ENCODE data around the gene UFD1. TPM values are rescaled to one million over a fixed set of nuclear protein-coding genes. Genes with fewer than 3 reads are reported as not detected.

UFD1 gene
- total and polyA plus RNA-seq, 9 of the 15 experiments (the other 6 are each of a cell fraction or from before 2014, with no cell fraction given): 238 to 645 (median 363) TPM

DNA sequence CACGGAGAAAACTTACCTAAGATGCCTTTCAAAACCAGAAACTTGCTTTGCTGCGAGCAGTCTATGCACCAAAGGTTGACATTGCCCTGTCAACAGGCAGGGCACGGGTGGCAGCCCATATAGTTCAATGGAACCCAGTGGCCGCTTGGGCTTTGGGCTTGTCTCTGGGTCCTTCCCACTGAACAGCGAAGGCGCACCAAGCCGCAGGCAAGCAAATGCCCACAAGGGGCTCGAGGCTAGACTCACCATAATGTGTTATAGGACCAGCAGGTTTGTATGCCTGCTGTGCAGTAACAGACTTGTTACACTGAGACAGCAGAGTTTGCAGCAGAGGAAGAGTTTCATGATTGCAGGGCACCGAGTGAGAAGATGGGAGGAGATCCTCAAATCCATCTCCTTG, 24.9 kb upstream of the UFD1 start (continued):
- TF ChIP-seq, protein P1, sequence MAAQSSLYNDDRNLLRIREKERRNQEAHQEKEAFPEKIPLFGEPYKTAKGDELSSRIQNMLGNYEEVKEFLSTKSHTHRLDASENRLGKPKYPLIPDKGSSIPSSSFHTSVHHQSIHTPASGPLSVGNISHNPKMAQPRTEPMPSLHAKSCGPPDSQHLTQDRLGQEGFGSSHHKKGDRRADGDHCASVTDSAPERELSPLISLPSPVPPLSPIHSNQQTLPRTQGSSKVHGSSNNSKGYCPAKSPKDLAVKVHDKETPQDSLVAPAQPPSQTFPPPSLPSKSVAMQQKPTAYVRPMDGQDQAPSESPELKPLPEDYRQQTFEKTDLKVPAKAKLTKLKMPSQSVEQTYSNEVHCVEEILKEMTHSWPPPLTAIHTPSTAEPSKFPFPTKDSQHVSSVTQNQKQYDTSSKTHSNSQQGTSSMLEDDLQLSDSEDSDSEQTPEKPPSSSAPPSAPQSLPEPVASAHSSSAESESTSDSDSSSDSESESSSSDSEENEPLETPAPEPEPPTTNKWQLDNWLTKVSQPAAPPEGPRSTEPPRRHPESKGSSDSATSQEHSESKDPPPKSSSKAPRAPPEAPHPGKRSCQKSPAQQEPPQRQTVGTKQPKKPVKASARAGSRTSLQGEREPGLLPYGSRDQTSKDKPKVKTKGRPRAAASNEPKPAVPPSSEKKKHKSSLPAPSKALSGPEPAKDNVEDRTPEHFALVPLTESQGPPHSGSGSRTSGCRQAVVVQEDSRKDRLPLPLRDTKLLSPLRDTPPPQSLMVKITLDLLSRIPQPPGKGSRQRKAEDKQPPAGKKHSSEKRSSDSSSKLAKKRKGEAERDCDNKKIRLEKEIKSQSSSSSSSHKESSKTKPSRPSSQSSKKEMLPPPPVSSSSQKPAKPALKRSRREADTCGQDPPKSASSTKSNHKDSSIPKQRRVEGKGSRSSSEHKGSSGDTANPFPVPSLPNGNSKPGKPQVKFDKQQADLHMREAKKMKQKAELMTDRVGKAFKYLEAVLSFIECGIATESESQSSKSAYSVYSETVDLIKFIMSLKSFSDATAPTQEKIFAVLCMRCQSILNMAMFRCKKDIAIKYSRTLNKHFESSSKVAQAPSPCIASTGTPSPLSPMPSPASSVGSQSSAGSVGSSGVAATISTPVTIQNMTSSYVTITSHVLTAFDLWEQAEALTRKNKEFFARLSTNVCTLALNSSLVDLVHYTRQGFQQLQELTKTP (IDR thresholded peaks at IDR 0.05; ENCODE audit: low read depth in 1 of 2, partially characterized antibody in 2 of 2): no peak
- TF ChIP-seq ZNF586 (CRISPR knock-in tag; conservative IDR thresholded peaks at IDR 0.05): no peak
- TF ChIP-seq, protein P2, sequence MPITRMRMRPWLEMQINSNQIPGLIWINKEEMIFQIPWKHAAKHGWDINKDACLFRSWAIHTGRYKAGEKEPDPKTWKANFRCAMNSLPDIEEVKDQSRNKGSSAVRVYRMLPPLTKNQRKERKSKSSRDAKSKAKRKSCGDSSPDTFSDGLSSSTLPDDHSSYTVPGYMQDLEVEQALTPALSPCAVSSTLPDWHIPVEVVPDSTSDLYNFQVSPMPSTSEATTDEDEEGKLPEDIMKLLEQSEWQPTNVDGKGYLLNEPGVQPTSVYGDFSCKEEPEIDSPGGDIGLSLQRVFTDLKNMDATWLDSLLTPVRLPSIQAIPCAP (CRISPR knock-in tag; IDR thresholded peaks at IDR 0.05; ENCODE audit: borderline replicate concordance): no peak
- TF ChIP-seq TCFL5 (CRISPR knock-in tag; conservative IDR thresholded peaks at IDR 0.05): no peak
- 0 out of 2 replicates have a peak, but pooled peaks have one; percentile 42 for TF ChIP-seq E2F3 (CRISPR knock-in tag; IDR thresholded peaks at IDR 0.05)
- 0 out of 2 replicates have a peak, but pooled peaks have one; percentile 2 for TF ChIP-seq PHF8 (IDR thresholded peaks at IDR 0.05; ENCODE audit: borderline replicate concordance, low read length)
- no peak for TF ChIP-seq ZNF561 (CRISPR knock-in tag; conservative IDR thresholded peaks at IDR 0.05)
- TF ChIP-seq, protein P3, sequence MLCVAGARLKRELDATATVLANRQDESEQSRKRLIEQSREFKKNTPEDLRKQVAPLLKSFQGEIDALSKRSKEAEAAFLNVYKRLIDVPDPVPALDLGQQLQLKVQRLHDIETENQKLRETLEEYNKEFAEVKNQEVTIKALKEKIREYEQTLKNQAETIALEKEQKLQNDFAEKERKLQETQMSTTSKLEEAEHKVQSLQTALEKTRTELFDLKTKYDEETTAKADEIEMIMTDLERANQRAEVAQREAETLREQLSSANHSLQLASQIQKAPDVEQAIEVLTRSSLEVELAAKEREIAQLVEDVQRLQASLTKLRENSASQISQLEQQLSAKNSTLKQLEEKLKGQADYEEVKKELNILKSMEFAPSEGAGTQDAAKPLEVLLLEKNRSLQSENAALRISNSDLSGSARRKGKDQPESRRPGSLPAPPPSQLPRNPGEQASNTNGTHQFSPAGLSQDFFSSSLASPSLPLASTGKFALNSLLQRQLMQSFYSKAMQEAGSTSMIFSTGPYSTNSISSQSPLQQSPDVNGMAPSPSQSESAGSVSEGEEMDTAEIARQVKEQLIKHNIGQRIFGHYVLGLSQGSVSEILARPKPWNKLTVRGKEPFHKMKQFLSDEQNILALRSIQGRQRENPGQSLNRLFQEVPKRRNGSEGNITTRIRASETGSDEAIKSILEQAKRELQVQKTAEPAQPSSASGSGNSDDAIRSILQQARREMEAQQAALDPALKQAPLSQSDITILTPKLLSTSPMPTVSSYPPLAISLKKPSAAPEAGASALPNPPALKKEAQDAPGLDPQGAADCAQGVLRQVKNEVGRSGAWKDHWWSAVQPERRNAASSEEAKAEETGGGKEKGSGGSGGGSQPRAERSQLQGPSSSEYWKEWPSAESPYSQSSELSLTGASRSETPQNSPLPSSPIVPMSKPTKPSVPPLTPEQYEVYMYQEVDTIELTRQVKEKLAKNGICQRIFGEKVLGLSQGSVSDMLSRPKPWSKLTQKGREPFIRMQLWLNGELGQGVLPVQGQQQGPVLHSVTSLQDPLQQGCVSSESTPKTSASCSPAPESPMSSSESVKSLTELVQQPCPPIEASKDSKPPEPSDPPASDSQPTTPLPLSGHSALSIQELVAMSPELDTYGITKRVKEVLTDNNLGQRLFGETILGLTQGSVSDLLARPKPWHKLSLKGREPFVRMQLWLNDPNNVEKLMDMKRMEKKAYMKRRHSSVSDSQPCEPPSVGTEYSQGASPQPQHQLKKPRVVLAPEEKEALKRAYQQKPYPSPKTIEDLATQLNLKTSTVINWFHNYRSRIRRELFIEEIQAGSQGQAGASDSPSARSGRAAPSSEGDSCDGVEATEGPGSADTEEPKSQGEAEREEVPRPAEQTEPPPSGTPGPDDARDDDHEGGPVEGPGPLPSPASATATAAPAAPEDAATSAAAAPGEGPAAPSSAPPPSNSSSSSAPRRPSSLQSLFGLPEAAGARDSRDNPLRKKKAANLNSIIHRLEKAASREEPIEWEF (CRISPR knock-in tag; IDR thresholded peaks at IDR 0.05): no peak
- 0 out of 2 replicates have a peak, but pooled peaks have one; percentile 12 for TF ChIP-seq GABPB1 (CRISPR knock-in tag; IDR thresholded peaks at IDR 0.05)
- TF ChIP-seq, protein P4, sequence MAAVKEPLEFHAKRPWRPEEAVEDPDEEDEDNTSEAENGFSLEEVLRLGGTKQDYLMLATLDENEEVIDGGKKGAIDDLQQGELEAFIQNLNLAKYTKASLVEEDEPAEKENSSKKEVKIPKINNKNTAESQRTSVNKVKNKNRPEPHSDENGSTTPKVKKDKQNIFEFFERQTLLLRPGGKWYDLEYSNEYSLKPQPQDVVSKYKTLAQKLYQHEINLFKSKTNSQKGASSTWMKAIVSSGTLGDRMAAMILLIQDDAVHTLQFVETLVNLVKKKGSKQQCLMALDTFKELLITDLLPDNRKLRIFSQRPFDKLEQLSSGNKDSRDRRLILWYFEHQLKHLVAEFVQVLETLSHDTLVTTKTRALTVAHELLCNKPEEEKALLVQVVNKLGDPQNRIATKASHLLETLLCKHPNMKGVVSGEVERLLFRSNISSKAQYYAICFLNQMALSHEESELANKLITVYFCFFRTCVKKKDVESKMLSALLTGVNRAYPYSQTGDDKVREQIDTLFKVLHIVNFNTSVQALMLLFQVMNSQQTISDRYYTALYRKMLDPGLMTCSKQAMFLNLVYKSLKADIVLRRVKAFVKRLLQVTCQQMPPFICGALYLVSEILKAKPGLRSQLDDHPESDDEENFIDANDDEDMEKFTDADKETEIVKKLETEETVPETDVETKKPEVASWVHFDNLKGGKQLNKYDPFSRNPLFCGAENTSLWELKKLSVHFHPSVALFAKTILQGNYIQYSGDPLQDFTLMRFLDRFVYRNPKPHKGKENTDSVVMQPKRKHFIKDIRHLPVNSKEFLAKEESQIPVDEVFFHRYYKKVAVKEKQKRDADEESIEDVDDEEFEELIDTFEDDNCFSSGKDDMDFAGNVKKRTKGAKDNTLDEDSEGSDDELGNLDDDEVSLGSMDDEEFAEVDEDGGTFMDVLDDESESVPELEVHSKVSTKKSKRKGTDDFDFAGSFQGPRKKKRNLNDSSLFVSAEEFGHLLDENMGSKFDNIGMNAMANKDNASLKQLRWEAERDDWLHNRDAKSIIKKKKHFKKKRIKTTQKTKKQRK (IDR thresholded peaks at IDR 0.05; ENCODE audit: borderline replicate concordance, low read depth, low read length): no peak
